Measurements from ENCODE around the gene TAF11. TPM values are rescaled to one million over a fixed set of nuclear protein-coding genes. Genes with fewer than 3 reads are reported as not detected.

The TAF11 gene
- polyA plus RNA-seq, 2 of the 4 experiments (the other 2 are of a cell fraction), result 17.3 to 28.9 TPM

- TF ChIP-seq, protein P1, sequence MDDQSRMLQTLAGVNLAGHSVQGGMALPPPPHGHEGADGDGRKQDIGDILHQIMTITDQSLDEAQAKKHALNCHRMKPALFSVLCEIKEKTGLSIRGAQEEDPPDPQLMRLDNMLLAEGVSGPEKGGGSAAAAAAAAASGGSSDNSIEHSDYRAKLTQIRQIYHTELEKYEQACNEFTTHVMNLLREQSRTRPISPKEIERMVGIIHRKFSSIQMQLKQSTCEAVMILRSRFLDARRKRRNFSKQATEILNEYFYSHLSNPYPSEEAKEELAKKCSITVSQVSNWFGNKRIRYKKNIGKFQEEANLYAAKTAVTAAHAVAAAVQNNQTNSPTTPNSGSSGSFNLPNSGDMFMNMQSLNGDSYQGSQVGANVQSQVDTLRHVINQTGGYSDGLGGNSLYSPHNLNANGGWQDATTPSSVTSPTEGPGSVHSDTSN (IDR thresholded peaks at IDR 0.05), result no peak
- TF ChIP-seq RNF2 (IDR thresholded peaks at IDR 0.05; ENCODE audit: borderline replicate concordance, low read depth), result no peak
Measured at GRCh38 chr6:34859951-34860350, 27.9 kb downstream of the TAF11 start (continued).

DNA sequence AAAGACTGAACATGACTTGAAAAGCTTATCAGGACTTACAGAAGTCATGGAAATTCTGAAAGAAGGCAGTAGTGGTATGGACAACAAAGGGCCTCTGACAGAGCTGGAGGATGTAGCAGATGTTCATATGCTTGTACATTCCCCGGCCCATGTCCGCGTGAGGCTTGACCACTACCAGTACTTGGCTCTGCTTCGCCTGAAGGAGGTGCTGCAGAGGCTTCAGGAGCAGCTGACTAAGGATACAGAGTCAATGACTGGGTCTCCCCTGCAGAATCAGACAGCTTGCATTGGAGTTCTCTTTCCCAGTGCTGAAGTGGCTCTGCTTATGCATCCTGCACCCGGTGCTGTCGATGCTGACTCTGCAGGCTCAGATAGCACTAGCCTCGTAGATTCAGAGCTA, 29.2 kb downstream of the TAF11 start:
- ChIA-PET CTCF (interaction anchor here (0.7 to 1.5 kb wide), 4 partner anchors 9 to 190 kb away, joined by 3 to 7 read pairs (median 4); no protein-coding TSS in a partner anchor), POLR2A (no interaction called here)
- ATAC-seq (0 out of 6 replicates have a peak, but pooled peaks of 1 of the 2 experiments have one; percentile 33), DNase-seq (ENCODE audit: low read depth in 1 of 2, low spot score in 1 of 2) (no peak), FAIRE-seq (no peak)
- H3K4me3 ChIP-seq, result no peak overlapping the region
- H3K27ac ChIP-seq, result no peak overlapping the region
- 100% methylated on average over 3 of the region's 7 CpGs for WGBS (ENCODE audit: missing lambda C conversion rate)
- H3K9me3 ChIP-seq, result no peaks in the 10 kb centered on the region
- H3K4me1 ChIP-seq, result no peaks in the 10 kb centered on the region
- no peak for TF ChIP-seq HOXB5 (CRISPR knock-in tag; IDR thresholded peaks at IDR 0.05)
- TF ChIP-seq, protein P2, sequence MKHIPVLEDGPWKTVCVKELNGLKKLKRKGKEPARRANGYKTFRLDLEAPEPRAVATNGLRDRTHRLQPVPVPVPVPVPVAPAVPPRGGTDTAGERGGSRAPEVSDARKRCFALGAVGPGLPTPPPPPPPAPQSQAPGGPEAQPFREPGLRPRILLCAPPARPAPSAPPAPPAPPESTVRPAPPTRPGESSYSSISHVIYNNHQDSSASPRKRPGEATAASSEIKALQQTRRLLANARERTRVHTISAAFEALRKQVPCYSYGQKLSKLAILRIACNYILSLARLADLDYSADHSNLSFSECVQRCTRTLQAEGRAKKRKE (CRISPR knock-in tag; IDR thresholded peaks at IDR 0.05; ENCODE audit: low read depth), result no peak
- TF ChIP-seq MYC (IDR thresholded peaks at IDR 0.05; ENCODE audit: borderline replicate concordance, low read length), result no peak
- no peak for TF ChIP-seq BHLHE40 (IDR thresholded peaks at IDR 0.05; ENCODE audit: low read depth, low read length)
- no peak for TF ChIP-seq RCOR1 (IDR thresholded peaks at IDR 0.05; ENCODE audit: low read depth, low read length)
- TF ChIP-seq, protein P3, sequence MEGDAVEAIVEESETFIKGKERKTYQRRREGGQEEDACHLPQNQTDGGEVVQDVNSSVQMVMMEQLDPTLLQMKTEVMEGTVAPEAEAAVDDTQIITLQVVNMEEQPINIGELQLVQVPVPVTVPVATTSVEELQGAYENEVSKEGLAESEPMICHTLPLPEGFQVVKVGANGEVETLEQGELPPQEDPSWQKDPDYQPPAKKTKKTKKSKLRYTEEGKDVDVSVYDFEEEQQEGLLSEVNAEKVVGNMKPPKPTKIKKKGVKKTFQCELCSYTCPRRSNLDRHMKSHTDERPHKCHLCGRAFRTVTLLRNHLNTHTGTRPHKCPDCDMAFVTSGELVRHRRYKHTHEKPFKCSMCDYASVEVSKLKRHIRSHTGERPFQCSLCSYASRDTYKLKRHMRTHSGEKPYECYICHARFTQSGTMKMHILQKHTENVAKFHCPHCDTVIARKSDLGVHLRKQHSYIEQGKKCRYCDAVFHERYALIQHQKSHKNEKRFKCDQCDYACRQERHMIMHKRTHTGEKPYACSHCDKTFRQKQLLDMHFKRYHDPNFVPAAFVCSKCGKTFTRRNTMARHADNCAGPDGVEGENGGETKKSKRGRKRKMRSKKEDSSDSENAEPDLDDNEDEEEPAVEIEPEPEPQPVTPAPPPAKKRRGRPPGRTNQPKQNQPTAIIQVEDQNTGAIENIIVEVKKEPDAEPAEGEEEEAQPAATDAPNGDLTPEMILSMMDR (IDR thresholded peaks at IDR 0.05), result no peak
- no peak for TF ChIP-seq MAFK (IDR thresholded peaks at IDR 0.05; ENCODE audit: partially characterized antibody)
- TF ChIP-seq ZSCAN20 (CRISPR knock-in tag; IDR thresholded peaks at IDR 0.05), result no peak
- TF ChIP-seq HEYL (CRISPR knock-in tag; IDR thresholded peaks at IDR 0.05), result no peak
- TF ChIP-seq ESRRA (IDR thresholded peaks at IDR 0.05; ENCODE audit: borderline replicate concordance, low read length), result no peak
- TF ChIP-seq, protein P1 (IDR thresholded peaks at IDR 0.05), result no peak
- TF ChIP-seq TP53 (CRISPR knock-in tag; IDR thresholded peaks at IDR 0.05), result no peak
- no peak for TF ChIP-seq RNF2 (IDR thresholded peaks at IDR 0.05; ENCODE audit: borderline replicate concordance, low read depth)
- no peak for TF ChIP-seq CEBPB (IDR thresholded peaks at IDR 0.05)
- no peak overlapping the region for H3K4me2 ChIP-seq

DNA sequence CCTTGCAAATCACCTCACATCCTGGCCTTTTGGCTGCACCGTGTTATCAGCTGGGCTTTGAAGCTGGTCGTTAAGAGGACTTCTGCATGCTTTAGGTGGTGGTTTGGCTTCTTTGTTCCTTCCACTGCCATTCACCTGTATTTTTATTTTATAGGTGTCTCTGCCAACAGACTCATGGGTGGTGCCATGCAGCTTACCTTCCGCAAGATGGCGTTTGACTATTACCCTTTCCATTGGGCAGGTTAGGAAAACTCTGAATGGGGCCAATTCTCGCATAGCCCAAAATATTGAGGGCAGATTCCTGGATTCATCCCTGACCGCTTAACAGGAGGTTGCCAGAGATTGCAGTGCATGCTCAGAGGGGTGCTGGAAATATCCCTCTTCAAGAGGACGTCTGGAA, 32.4 kb downstream of the TAF11 start:
- TF ChIP-seq, protein P4, sequence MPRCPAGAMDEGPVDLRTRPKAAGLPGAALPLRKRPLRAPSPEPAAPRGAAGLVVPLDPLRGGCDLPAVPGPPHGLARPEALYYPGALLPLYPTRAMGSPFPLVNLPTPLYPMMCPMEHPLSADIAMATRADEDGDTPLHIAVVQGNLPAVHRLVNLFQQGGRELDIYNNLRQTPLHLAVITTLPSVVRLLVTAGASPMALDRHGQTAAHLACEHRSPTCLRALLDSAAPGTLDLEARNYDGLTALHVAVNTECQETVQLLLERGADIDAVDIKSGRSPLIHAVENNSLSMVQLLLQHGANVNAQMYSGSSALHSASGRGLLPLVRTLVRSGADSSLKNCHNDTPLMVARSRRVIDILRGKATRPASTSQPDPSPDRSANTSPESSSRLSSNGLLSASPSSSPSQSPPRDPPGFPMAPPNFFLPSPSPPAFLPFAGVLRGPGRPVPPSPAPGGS (IDR thresholded peaks at IDR 0.05), result no peak
- TF ChIP-seq RAD21 (conservative IDR thresholded peaks at IDR 0.05 in 1 of 2, IDR thresholded peaks at IDR 0.05 in 1 of 2) (peak in 1 of 2 experiments; percentile 13; a peak in 1 of 5 replicates), CHD2 (IDR thresholded peaks at IDR 0.05; ENCODE audit: low read length, partially characterized antibody) (no peak)
- H3K4me1 ChIP-seq, result no peaks in the 10 kb centered on the region
- 82% methylated on average over 7 of the region's 7 CpGs for WGBS (ENCODE audit: missing lambda C conversion rate)
- DNase-seq (ENCODE audit: low read depth in 1 of 2, low spot score in 1 of 2) (no peak), FAIRE-seq (no peak), ATAC-seq (no peak)
- H3K4me3 ChIP-seq, result no peak overlapping the region
- CTCF ChIA-PET, result no interaction called here
- no peak overlapping the region for H3K27ac ChIP-seq
- no peaks in the 10 kb centered on the region for H3K9me3 ChIP-seq
- POLR2A ChIA-PET, result no interaction called here
- no peak overlapping the region for H3K4me2 ChIP-seq

Measured in A549 (cell line).